ENCODE data around the gene MRI1.

- TF ChIP-seq POLR2A (IDR thresholded peaks at IDR 0.05; ENCODE audit: low read depth, low read length) (no peak), CTCF (conservative IDR thresholded peaks at IDR 0.05; ENCODE audit: low read depth, low read length) (no peak), MXI1 (IDR thresholded peaks at IDR 0.05; ENCODE audit: borderline replicate concordance, low read depth, low read length) (no peak), RFX5 (IDR thresholded peaks at IDR 0.05; ENCODE audit: low read depth, low read length) (no peak), CEBPB (IDR thresholded peaks at IDR 0.05; ENCODE audit: low read depth, low read length) (no peak)
- TF ChIP-seq, protein P1, sequence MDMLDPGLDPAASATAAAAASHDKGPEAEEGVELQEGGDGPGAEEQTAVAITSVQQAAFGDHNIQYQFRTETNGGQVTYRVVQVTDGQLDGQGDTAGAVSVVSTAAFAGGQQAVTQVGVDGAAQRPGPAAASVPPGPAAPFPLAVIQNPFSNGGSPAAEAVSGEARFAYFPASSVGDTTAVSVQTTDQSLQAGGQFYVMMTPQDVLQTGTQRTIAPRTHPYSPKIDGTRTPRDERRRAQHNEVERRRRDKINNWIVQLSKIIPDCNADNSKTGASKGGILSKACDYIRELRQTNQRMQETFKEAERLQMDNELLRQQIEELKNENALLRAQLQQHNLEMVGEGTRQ (IDR thresholded peaks at IDR 0.05; ENCODE audit: low read depth, low read length) = no peak
Measured at GRCh38 chr19:13819238-13819637, 54.9 kb downstream of the MRI1 start.

Measured in IMR-90 (cell line).